CD4-positive, alpha-beta T cell treated with Interferon gamma for 1 hour (primary cell): ENCODE measurements around the gene EXO1.
A peak's percentile ranks its signal among the peaks of the same experiment; 100 is the strongest.
"Not testable (repeated sequence)": the region's sequence is repeated elsewhere in the genome, so short reads cannot be mapped to it uniquely, and the experiment has no call there.

Experiments
- DNase-seq: peaks from one replicate; pipeline ENCODE4 v3.0.0-alpha.2; 2020

The EXO1 gene

DNA sequence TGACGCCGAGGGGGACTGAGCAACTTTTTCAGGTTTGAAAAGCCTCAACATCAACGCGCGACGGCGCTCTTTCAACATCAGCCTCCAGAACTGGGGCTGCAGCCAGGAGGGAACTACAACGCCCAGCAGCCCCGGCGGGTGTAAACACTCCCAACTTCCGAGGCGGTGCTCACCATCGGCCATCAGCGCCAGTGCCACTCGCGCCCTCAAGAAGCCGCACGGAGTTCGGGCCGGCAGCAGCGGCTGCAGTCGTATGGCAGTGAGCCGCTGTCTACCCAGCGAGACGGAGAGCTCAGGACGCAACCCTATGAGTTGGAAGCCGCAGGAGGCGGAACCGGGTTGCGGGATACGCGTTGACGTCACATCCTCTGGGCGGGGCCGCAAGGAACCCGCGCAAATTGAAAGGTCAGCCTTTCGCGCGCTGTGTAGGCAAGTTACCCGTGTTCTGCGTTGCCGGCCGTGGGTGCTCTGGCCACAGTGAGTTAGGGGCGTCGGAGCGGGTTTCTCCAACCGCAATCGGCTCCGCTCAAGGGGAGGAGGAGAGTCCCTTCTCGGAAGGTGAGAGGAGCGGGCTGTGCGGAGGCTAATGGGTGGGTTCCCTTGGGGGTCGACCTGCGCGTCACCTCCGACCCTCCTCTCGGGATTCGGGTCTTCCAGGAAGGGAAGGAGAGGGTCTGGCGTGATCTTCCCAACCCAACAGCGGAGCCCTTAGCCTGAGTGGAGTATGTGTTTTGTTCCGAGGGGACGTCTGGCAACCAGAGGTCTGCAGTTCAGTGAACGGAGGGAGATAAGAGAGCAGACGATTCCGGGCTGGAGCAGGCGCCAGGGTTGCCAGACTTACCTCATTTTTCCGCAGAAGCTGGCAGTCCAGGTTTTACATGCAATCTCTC lies at the start of gene EXO1:
Gene EXO1, plus strand, starts transcription at position 409 of the 890 bp plus-strand sequence. CDS start 2,222 bp downstream, outside the sequence.
- DNase-seq, result peak; percentile 89

DNA sequence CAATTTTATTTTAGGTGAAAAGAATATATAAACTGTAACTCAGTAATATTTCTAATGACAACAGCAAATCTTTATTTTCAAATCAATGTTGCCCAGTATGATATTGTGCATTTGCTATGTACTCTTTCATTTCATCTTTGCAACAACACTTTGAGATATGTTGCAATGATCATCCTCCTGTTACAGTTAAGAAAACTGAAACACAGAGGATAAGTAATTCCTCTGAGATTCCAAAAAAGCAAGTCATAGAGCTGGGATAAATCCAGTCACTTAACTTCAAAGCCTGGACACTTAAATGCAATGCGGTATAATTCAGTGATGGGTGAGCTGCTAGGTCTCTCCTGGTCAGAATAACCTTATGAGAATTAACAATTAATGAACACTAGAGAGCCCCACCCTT lies 48.6 kb upstream of the EXO1 start:
- no peak for DNase-seq

DNA sequence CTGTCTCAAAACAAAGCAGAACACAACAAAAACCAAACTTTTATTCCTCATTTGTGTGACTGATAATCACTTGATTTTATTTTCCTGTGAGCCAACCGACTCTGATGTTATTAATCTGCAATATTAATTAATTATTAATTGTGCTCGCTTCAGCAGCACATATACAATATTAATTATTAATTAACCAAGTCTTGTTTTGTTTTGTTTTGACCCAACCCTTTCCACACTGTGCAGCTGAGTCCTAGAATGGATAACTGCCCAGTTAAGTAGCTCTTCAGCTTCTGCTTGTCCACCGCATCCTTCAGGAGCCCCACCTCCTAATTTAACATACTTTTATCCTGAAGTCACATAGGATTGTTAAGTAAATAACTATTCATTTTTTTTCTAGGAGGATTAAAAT lies 47.4 kb upstream of the EXO1 start:
- DNase-seq, result no peak

GRCh38 chr1:241802863-241803262 lies 45.1 kb upstream of the EXO1 start:
- no peak for DNase-seq

- DNase-seq, result not testable (repeated sequence)
Observed at GRCh38 chr1:241804706-241805105, 43.3 kb upstream of the EXO1 start.

DNA sequence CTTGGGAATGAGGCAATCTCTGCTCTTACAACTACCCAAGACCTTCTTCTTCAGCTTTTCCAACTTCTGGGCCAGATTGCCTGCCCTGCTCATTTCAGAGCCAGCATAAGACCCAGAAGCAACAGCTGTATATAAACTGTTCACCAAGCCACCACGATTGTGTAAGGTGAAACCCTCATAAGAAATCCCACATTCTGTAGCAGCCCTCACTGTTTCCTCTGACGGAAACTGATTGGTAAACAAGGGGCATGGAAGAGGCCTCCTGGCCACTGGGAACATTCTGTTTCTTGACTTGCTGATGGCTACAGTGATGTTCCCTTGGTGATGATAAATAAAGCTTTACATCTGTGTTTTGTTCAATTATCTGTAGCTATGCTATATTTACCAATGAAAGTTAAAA lies 39.7 kb upstream of the EXO1 start:
- no peak for DNase-seq

DNA sequence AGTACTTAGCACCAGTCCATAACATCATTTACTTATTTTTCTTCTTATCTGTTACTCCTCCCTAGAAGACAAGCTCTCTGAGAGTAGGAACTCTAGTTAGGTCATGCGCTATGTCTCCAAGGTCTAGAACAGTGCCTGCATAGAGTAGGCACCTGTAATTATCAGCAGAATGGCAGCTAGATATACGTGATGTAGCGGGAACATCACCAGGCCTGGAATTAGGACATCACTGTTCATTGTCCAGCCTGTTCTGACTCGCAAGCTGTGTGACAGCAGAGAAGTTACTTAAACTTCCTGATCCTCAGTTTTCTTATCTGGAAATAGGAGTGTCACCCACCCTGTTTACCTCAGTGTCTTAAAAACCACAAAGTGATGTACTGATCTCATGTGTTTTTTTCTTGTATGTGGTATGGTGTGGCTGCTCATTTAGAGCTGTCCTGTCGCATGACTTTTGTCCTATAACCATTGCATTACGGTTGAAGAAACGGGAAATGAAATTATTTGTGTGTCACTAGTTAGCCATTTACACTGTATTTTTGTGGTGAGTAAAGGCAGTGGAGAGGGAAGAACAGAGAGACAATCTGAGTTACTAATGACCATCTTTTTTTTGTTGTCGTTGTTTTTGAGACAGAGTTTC lies 37.1 kb upstream of the EXO1 start:
- DNase-seq, result no peak

DNA sequence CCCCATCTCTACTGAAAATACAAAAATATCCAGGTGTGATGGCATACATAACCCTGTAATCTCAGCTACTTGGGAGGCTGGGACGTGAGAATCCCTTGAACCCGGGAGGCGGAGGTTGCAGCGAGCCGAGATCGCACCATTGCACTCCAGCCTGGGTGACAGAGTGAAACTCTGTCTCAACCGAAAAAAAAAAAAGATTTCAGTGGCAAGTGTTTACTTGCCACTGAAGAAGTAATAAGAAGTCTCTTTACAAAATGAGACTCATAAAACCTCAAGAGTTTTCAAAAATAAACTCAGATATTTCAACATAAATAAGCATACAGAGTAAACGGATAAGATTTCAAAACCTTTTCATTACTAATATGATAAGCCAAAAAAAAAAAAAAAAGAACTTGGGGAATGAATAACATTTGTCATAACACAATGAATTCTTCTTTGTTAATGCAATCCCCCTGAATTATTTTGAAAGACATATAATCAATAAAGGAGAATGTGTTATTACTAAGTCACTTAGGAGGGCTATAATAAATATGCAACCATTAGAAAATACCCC lies 34.2 kb upstream of the EXO1 start:
- no peak for DNase-seq

GRCh38 chr1:241816008-241816407 lies 32.0 kb upstream of the EXO1 start:
- no peak for DNase-seq

DNA sequence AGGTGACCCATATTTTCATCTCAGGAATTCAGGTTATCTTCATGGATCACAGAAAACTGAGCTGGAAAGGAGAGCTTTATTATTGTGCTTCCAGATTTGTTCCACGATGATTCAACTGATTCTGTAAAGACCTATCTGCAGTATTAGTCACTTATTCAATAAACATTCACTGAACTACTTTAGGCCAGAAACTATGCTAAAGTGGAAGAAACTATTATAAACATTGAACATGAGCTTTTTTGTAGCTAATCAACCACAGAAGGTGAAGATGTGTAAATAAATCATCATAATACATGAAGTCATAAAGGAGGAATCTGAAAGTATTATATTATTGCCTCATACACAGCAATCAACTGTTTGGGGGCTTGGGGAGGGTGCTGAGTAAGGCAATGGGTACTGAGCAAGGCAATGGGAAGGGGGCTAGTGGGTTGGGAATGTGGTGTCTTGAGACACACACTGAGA lies 30.6 kb upstream of the EXO1 start:
- no peak for DNase-seq

DNA sequence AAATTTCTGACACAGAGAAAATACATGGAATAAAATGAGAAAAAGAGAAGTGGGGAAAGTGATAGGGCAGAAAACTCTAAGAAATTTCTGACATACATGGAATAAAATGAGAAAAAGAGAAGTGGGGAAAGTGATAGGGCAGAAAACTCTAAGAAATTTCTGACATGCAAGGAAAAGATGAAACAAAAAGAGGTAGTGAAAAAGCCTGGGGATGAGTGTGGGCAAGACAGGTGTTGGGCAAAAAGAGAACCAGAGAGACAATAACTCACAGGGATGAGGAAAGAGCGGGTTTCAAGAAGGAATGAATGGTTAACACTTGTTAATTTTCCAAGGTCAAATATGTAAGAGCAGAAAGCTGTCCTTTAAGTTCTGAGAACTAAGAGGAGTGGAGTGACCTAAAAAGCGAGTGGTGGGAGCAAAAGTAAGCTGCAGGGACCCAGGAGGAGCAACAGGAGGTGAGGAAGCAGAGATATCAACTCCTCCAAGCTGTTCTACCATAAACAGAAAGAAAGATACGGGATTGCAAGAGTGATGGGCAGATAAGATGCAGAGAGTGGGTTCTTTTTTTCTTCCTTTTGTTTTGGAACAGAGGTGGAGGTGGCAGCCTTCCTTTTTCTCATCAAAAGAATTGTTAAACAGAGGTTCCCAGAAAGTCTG lies 29.9 kb upstream of the EXO1 start:
- DNase-seq, result no peak

DNA sequence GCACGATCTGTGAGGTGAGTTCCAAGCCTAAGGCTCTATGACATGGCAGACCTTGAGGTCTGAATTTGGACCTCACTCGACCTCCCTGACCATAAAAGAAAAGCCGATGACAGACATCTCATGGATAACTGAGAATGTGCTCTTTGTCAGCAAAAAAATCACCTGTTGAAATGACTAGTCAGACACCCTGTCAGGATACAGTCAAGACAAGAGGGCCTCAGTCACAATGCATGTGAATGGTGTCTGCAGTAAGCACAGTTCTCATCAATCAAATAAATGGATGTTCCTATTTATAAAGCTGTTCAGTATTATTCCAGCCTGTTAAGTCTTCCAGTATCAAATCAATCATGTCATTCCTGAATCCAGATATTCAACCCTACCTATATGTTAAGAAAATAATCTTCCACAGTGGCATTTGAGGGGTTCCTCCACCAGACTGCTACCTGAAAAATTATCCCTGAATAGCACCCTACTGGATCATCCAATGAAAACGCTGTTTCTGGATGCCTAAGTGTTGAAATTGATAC lies 28.6 kb upstream of the EXO1 start:
- DNase-seq, result no peak

GRCh38 chr1:241821363-241821762 lies 26.6 kb upstream of the EXO1 start:
- no peak for DNase-seq

- no peak for DNase-seq
Observed at GRCh38 chr1:241822846-241823245, 25.2 kb upstream of the EXO1 start.

DNA sequence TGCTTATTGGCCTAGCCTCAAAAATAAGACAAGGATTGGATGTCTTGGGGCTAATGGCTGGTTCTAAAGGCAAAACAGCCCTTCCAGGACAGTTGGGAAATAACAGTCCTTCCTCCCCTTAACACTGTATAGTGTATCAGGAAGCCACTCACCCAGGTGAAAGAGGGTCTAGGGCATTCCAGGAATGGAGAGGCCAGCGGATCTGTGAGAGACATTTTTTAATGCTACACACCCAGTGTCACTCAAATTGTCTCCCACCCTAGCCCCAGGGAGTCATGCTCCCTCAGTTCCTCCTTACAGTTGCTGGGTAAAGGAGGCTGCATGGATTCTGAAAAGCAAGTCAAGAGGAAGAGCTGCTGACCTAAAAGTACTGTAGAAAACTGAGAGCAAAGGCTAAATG lies 24.1 kb upstream of the EXO1 start:
- no peak for DNase-seq

DNA sequence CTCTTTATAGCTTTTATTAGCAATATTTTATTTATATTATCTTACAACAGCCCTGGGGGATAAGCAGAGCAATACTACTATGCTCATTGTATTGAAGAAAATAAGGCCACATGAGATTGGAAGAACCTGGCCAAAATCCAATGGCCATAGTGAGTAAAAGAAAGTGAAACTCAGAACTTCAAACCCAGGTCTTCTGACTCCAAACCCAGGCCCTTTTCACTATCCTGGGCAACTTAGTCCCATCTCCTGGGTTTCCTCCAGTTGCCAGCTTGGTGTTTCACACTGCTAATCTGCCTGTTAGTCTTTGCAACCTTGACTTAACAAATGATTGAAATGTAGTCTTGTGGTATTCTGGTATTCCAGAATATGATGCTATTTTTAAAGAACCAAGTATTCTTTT lies 22.4 kb upstream of the EXO1 start:
- no peak for DNase-seq

DNA sequence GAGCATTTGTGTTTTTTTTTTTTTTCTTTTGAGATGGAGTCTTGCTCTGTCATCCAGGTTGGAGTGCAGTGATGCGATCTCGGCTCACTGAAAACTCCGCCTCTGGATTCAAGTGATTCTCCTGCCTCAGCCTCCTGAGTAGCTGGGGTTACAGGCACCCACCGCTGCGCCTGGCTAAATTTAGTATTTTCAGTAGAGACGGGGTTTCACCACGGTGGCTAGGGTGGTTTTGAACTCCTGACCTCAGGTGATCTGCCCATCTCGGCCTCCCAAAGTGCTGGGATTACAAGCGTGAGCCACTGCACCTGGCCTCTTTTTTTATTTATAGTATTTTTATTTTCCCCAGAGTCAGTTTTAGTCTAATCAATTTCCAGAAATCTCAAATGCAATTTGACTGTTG lies 21.4 kb upstream of the EXO1 start:
- DNase-seq, result not testable (repeated sequence)

- no peak for DNase-seq
Observed at GRCh38 chr1:241827264-241827663, 20.7 kb upstream of the EXO1 start.

GRCh38 chr1:241828463-241829021 lies 19.5 kb upstream of the EXO1 start:
- DNase-seq, result no peak

DNA sequence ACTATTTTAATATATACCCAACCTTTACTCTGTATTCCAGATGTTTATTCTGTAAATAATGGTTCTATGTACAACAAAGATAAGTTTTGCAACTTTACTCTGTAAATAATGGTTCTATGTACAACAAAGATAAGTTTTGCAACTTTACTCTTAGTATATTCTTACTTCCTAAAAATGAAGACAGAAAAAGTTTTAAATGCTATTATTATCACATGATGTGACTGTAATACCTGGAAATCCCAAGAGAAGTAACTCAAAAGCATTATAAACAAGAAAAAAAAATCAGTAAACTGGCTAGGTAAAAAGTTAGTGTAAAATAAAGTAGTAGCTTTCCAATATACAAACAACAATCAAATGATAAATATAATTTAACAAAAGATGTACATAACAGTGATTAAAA lies 18.5 kb upstream of the EXO1 start:
- DNase-seq, result no peak

GRCh38 chr1:241834733-241835377 lies 13.1 kb upstream of the EXO1 start:
- no peak for DNase-seq

DNA sequence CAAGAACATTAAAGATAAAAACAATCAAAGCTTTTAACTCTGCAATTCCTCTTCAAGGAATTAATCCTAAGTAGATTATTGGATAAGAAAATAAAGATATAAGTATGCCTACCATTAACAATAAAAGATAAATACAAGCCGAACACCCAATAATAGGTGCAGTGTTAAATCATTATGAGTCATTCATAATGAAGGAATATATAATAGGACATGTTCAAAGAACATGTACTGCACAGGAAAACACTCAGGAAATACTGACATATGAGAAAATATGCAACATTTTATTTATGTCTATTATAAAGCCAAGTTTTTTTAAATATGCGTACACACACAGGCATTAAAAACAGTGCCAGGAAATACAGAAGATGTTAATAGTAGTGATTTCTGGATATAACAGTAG lies 11.1 kb upstream of the EXO1 start:
- no peak for DNase-seq
